CD4-positive, alpha-beta T cell treated with Interleukin-4 for 1 hour (primary cell): ENCODE results near the gene UBE2Z.
"Not testable (repeated sequence)": the region's sequence is repeated elsewhere in the genome, so short reads cannot be mapped to it uniquely, and the experiment has no call there.

Experiments
- DNase-seq, 2 donors: peaks; one replicate each; pipeline ENCODE4 v3.0.0-alpha.2; 2020 to 2022

The UBE2Z gene

GRCh38 chr17:48905987-48906515 lies 2.2 kb upstream of the UBE2Z start:
- no peak for DNase-seq

- DNase-seq: no peak
Measured at GRCh38 chr17:48907713-48908046, 527 bp upstream of the UBE2Z start.

GRCh38 chr17:48908853-48909394 lies 717 bp downstream of the UBE2Z start:
- peak; percentile 89 to 92 for DNase-seq

GRCh38 chr17:48909783-48910182 lies 1.6 kb downstream of the UBE2Z start:
- DNase-seq: no peak

- DNase-seq: no peak
Measured at GRCh38 chr17:48910370-48910769, 2.2 kb downstream of the UBE2Z start.

- no peak for DNase-seq
Measured at GRCh38 chr17:48912476-48912875, 4.3 kb downstream of the UBE2Z start.

- DNase-seq: peak; percentile 60 to 76
Measured at GRCh38 chr17:48915459-48916282, 7.5 kb downstream of the UBE2Z start.

- DNase-seq: no peak
Measured at GRCh38 chr17:48925251-48925990, 17.2 kb downstream of the UBE2Z start.

GRCh38 chr17:48925991-48926342 lies 17.8 kb downstream of the UBE2Z start:
- DNase-seq: no peak

GRCh38 chr17:48927978-48928745 lies 20.0 kb downstream of the UBE2Z start:
- DNase-seq: no peak

GRCh38 chr17:48928876-48929811 lies 20.9 kb downstream of the UBE2Z start:
- DNase-seq: no peak

- DNase-seq: no peak
Measured at GRCh38 chr17:48929812-48930165, 21.6 kb downstream of the UBE2Z start.

GRCh38 chr17:48930435-48930873 lies 22.2 kb downstream of the UBE2Z start:
- DNase-seq: no peak

GRCh38 chr17:48933035-48933434 lies 24.8 kb downstream of the UBE2Z start:
- no peak for DNase-seq

GRCh38 chr17:48944515-48945260 lies 36.5 kb downstream of the UBE2Z start, which contains the start of gene SNF8:
TSS of gene SNF8 (minus strand) at chr17:48944842. CDS start at chr17:48944734, 108 bp downstream.
- DNase-seq: peak; percentile 90

GRCh38 chr17:48945261-48945651 lies 37.0 kb downstream of the UBE2Z start:
- not testable (repeated sequence) for DNase-seq

GRCh38 chr17:48951572-48951971 lies 43.4 kb downstream of the UBE2Z start:
- DNase-seq: no peak

GRCh38 chr17:48952904-48953303 lies 44.7 kb downstream of the UBE2Z start:
- no peak for DNase-seq

GRCh38 chr17:48954300-48954755 lies 46.1 kb downstream of the UBE2Z start:
- DNase-seq: no peak

GRCh38 chr17:48960834-48961515 lies 52.8 kb downstream of the UBE2Z start:
- no peak for DNase-seq
